HG02981 (cell line): ENCODE results near the gene ADAM22.

Source experiments
- ATAC-seq: cut with Tn5 transposase; IDR thresholded peaks from one replicate; pipeline ENCODE4 v1.9.1; 2021; ENCODE audit warnings: mild to moderate bottlenecking, moderate library complexity; ENCODE audit not compliant: unreplicated experiment

Gene ADAM22

GRCh38 chr7:87948371-87948770 is 14.3 kb downstream of the ADAM22 start:
- ATAC-seq, result no peak

- no peak for ATAC-seq
Observed at GRCh38 chr7:87959336-87959735, 25.3 kb downstream of the ADAM22 start.

GRCh38 chr7:87960239-87960638 is 26.2 kb downstream of the ADAM22 start:
- no peak for ATAC-seq

- ATAC-seq, result no peak
Observed at GRCh38 chr7:87961754-87962153, 27.7 kb downstream of the ADAM22 start.

- ATAC-seq, result no peak
Observed at GRCh38 chr7:87966271-87966670, 32.2 kb downstream of the ADAM22 start.

GRCh38 chr7:87968021-87968420 is 34.0 kb downstream of the ADAM22 start:
- ATAC-seq, result no peak

- ATAC-seq, result no peak
Observed at GRCh38 chr7:87982116-87982515, 48.1 kb downstream of the ADAM22 start.

- no peak for ATAC-seq
Observed at GRCh38 chr7:87984088-87984487, 50.0 kb downstream of the ADAM22 start.

GRCh38 chr7:87993269-87993668 is 59.2 kb downstream of the ADAM22 start:
- no peak for ATAC-seq

GRCh38 chr7:87999261-87999660 is 65.2 kb downstream of the ADAM22 start:
- ATAC-seq, result no peak

- ATAC-seq, result no peak
Observed at GRCh38 chr7:88001744-88002530, 67.9 kb downstream of the ADAM22 start.

GRCh38 chr7:88002617-88003016 is 68.6 kb downstream of the ADAM22 start:
- ATAC-seq, result no peak

GRCh38 chr7:88003581-88003980 is 69.5 kb downstream of the ADAM22 start:
- no peak for ATAC-seq

GRCh38 chr7:88005191-88005590 is 71.1 kb downstream of the ADAM22 start:
- no peak for ATAC-seq

GRCh38 chr7:88009651-88010050 is 75.6 kb downstream of the ADAM22 start:
- no peak for ATAC-seq

GRCh38 chr7:88012086-88012485 is 78.0 kb downstream of the ADAM22 start:
- no peak for ATAC-seq

- ATAC-seq, result no peak
Observed at GRCh38 chr7:88013981-88014380, 79.9 kb downstream of the ADAM22 start.

- ATAC-seq, result no peak
Observed at GRCh38 chr7:88014581-88014980, 80.5 kb downstream of the ADAM22 start.

- no peak for ATAC-seq
Observed at GRCh38 chr7:88015309-88015708, 81.3 kb downstream of the ADAM22 start.

- ATAC-seq, result no peak
Observed at GRCh38 chr7:88018501-88018900, 84.5 kb downstream of the ADAM22 start.

- ATAC-seq, result no peak
Observed at GRCh38 chr7:88020953-88021665, 87.1 kb downstream of the ADAM22 start.

GRCh38 chr7:88027724-88028123 is 93.7 kb downstream of the ADAM22 start:
- no peak for ATAC-seq
